Measurements from ENCODE around the gene APBA3. TPM values are rescaled to one million over a fixed set of nuclear protein-coding genes. Genes with fewer than 3 reads are reported as not detected.

Gene APBA3
- total RNA-seq, 2 experiments from 2014 or later = 45.8 to 50.0 TPM

- ChIA-PET POLR2A (no interaction called here), CTCF (no interaction called here)
- Histone ChIP-seq H3K9me3 (ENCODE audit: control insufficient read depth in 1 of 2, insufficient read depth in 1 of 2, low read length in 2 of 2) (no peaks in the 10 kb centered on the region), H3K27ac (ENCODE audit: low read depth in 1 of 2, low read length in 2 of 2) (no peak overlapping the region), H3K4me1 (ENCODE audit: insufficient read depth, low read length) (peaks cover 14% of the 10 kb centered on the region), H3K27me3 (ENCODE audit: control insufficient read depth in 1 of 2, insufficient read depth in 2 of 2, low read length in 2 of 2) (no peaks in the 10 kb centered on the region), H3K36me3 (ENCODE audit: insufficient read depth, low read length) (peaks cover 32% of the 10 kb centered on the region), H3K4me3 (ENCODE audit: low read length) (no peak overlapping the region)
- Mint-ChIP-seq H3K27me3 (no peaks in the 10 kb centered on the region), H3K36me3 (ENCODE audit: low read depth) (peaks cover 31% of the 10 kb centered on the region), H3K9me3 (no peaks in the 10 kb centered on the region), H3K4me1 (ENCODE audit: low read depth) (peaks cover 5% of the 10 kb centered on the region), H3K27ac (no peak overlapping the region), H3K4me3 (no peak overlapping the region)
- intact Hi-C loops (cut with DNase I, micrococcal nuclease) = no loop called here
- TF ChIP-seq CTCF (IDR thresholded peaks at IDR 0.05) = no peak
- DNase-seq (no peak), ATAC-seq (ENCODE audit: poor library complexity) (no peak)
Measured at GRCh38 chr19:3770136-3770999, 8.9 kb upstream of the APBA3 start.

GRCh38 chr19:3769494-3769893 is 8.0 kb upstream of the APBA3 start:
- Mint-ChIP-seq H3K36me3 (ENCODE audit: low read depth) (peaks cover 31% of the 10 kb centered on the region), H3K27me3 (no peaks in the 10 kb centered on the region), H3K4me1 (ENCODE audit: low read depth) (peaks cover 5% of the 10 kb centered on the region), H3K9me3 (no peaks in the 10 kb centered on the region), H3K4me3 (no peak overlapping the region), H3K27ac (no peak overlapping the region)
- no peak for TF ChIP-seq CTCF (IDR thresholded peaks at IDR 0.05)
- H3K4me3 ChIP-seq (ENCODE audit: low read length) = no peak overlapping the region
- H3K27me3 ChIP-seq (ENCODE audit: control insufficient read depth in 1 of 2, insufficient read depth in 2 of 2, low read length in 2 of 2) = no peaks in the 10 kb centered on the region
- H3K9me3 ChIP-seq (ENCODE audit: control insufficient read depth in 1 of 2, insufficient read depth in 1 of 2, low read length in 2 of 2) = no peaks in the 10 kb centered on the region
- intact Hi-C loops (cut with DNase I, micrococcal nuclease) = loop anchor here in 1 of 2 experiments (10.0 kb wide), 1 partner anchor 335 kb away; no protein-coding TSS in a partner anchor
- ATAC-seq (ENCODE audit: poor library complexity) (no peak), DNase-seq (no peak)
- H3K4me1 ChIP-seq (ENCODE audit: insufficient read depth, low read length) = peaks cover 18% of the 10 kb centered on the region
- no peak overlapping the region for H3K27ac ChIP-seq (ENCODE audit: low read depth in 1 of 2, low read length in 2 of 2)
- POLR2A ChIA-PET = no interaction called here
- CTCF ChIA-PET = no interaction called here
- H3K36me3 ChIP-seq (ENCODE audit: insufficient read depth, low read length) = peaks cover 38% of the 10 kb centered on the region

GRCh38 chr19:3768748-3769099 is 7.2 kb upstream of the APBA3 start:
- no peak for TF ChIP-seq CTCF (IDR thresholded peaks at IDR 0.05)
- H3K4me1 ChIP-seq (ENCODE audit: insufficient read depth, low read length) = peaks cover 21% of the 10 kb centered on the region
- H3K27me3 ChIP-seq (ENCODE audit: control insufficient read depth in 1 of 2, insufficient read depth in 2 of 2, low read length in 2 of 2) = no peaks in the 10 kb centered on the region
- H3K36me3 ChIP-seq (ENCODE audit: insufficient read depth, low read length) = peaks cover 38% of the 10 kb centered on the region
- Mint-ChIP-seq H3K4me3 (no peak overlapping the region), H3K27ac (no peak overlapping the region), H3K36me3 (ENCODE audit: low read depth) (peaks cover 31% of the 10 kb centered on the region), H3K27me3 (no peaks in the 10 kb centered on the region), H3K4me1 (ENCODE audit: low read depth) (peaks cover 5% of the 10 kb centered on the region), H3K9me3 (no peaks in the 10 kb centered on the region)
- H3K4me3 ChIP-seq (ENCODE audit: low read length) = no peak overlapping the region
- intact Hi-C loops (cut with DNase I, micrococcal nuclease) = loop anchor here in 1 of 2 experiments (10.0 kb wide), 1 partner anchor 334 kb away; no protein-coding TSS in a partner anchor
- DNase-seq (no peak), ATAC-seq (ENCODE audit: poor library complexity) (no peak)
- CTCF ChIA-PET = no interaction called here
- H3K27ac ChIP-seq (ENCODE audit: low read depth in 1 of 2, low read length in 2 of 2) = no peak overlapping the region
- no peaks in the 10 kb centered on the region for H3K9me3 ChIP-seq (ENCODE audit: control insufficient read depth in 1 of 2, insufficient read depth in 1 of 2, low read length in 2 of 2)
- POLR2A ChIA-PET = no interaction called here
